Measurements from ENCODE around the gene FGGY.

GRCh38 chr1:59506952-59507351 lies 210.1 kb downstream of the FGGY start:
- TF ChIP-seq CTCF (IDR thresholded peaks at IDR 0.05) (no peak), POLR2A (IDR thresholded peaks at IDR 0.05) (no peak)

All from uterus (tissue), 2 donors.